Central memory CD4-positive, alpha-beta T cell (primary cell): ENCODE measurements around the gene ZBTB16.

ENCODE experiments used
- DNase-seq: peaks from one replicate; pipeline ENCODE4 v3.0.0; 2022

ZBTB16 gene

GRCh38 chr11:114156131-114156581 is 96.6 kb downstream of the ZBTB16 start:
- no peak for DNase-seq

GRCh38 chr11:114156782-114157181 is 97.3 kb downstream of the ZBTB16 start:
- no peak for DNase-seq

- no peak for DNase-seq
Measured at GRCh38 chr11:114157476-114158050, 98.1 kb downstream of the ZBTB16 start.

GRCh38 chr11:114158421-114158820 is 98.9 kb downstream of the ZBTB16 start:
- no peak for DNase-seq

GRCh38 chr11:114158886-114159285 is 99.4 kb downstream of the ZBTB16 start:
- DNase-seq = no peak

GRCh38 chr11:114159320-114159719 is 99.8 kb downstream of the ZBTB16 start:
- no peak for DNase-seq

GRCh38 chr11:114159802-114160632 is 100.5 kb downstream of the ZBTB16 start:
- peak; percentile 98 for DNase-seq

- DNase-seq = no peak
Measured at GRCh38 chr11:114160894-114161293, 101.4 kb downstream of the ZBTB16 start.

- DNase-seq = no peak
Measured at GRCh38 chr11:114161486-114162250, 102.2 kb downstream of the ZBTB16 start.

- no peak for DNase-seq
Measured at GRCh38 chr11:114162719-114163123, 103.2 kb downstream of the ZBTB16 start.

- DNase-seq = no peak
Measured at GRCh38 chr11:114163229-114163631, 103.7 kb downstream of the ZBTB16 start.

- DNase-seq = no peak
Measured at GRCh38 chr11:114163830-114164401, 104.4 kb downstream of the ZBTB16 start.

- DNase-seq = no peak
Measured at GRCh38 chr11:114164546-114164945, 105.0 kb downstream of the ZBTB16 start.

GRCh38 chr11:114165326-114166230 is 106.1 kb downstream of the ZBTB16 start:
- DNase-seq = no peak

GRCh38 chr11:114166362-114166761 is 106.9 kb downstream of the ZBTB16 start:
- DNase-seq = no peak

GRCh38 chr11:114166897-114167323 is 107.4 kb downstream of the ZBTB16 start:
- DNase-seq = peak; percentile 42

- DNase-seq = no peak
Measured at GRCh38 chr11:114167355-114167754, 107.8 kb downstream of the ZBTB16 start.

GRCh38 chr11:114167771-114168448 is 108.4 kb downstream of the ZBTB16 start:
- no peak for DNase-seq

GRCh38 chr11:114168691-114169090 is 109.2 kb downstream of the ZBTB16 start:
- DNase-seq = no peak

- no peak for DNase-seq
Measured at GRCh38 chr11:114169321-114169749, 109.8 kb downstream of the ZBTB16 start.

- no peak for DNase-seq
Measured at GRCh38 chr11:114169821-114170220, 110.3 kb downstream of the ZBTB16 start.
